NCI-H2107 (cell line): ENCODE data around the gene MRGPRG.
"Not testable (repeated sequence)": the region's sequence is repeated elsewhere in the genome, so short reads cannot be mapped to it uniquely, and the experiment has no call there.

Source experiments
- DNase-seq: peaks from one replicate; lab custom pipeline; 2025; lab: John Stamatoyannopoulos, UW

MRGPRG gene

GRCh38 chr11:3218483-3219280, at the start of gene MRGPRG:
MRGPRG (minus strand) TSS chr11:3218813; CDS start chr11:3218813, 0 bp downstream.
- DNase-seq, result no peak

DNA sequence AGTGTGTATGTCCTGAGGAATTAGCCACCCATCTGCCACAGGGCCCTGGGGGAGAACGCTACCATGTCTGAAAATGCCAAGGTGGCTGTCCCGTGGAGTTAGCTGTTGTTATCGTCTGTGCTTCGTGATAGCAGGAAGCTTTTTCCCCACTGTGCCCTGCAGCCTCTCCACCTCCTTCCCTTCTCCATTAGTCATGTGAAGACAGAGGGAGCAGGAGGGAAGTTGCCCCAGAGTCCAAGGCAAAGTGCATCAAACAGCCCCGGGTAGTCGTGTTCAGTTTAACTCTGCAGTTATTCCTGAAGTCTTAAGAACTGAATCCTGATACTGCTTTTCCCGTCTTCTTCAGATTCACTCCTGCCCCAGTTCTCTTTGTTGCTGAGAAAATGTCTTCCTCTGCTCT, 43.9 kb upstream of the MRGPRG start:
- DNase-seq, result not testable (repeated sequence)

- DNase-seq, result not testable (repeated sequence)
Observed at GRCh38 chr11:3261831-3262230, 43.2 kb upstream of the MRGPRG start.

GRCh38 chr11:3257509-3257908, 38.9 kb upstream of the MRGPRG start:
- not testable (repeated sequence) for DNase-seq

GRCh38 chr11:3255241-3255640, 36.6 kb upstream of the MRGPRG start:
- not testable (repeated sequence) for DNase-seq

GRCh38 chr11:3254773-3255172, 36.2 kb upstream of the MRGPRG start:
- DNase-seq, result not testable (repeated sequence)

DNA sequence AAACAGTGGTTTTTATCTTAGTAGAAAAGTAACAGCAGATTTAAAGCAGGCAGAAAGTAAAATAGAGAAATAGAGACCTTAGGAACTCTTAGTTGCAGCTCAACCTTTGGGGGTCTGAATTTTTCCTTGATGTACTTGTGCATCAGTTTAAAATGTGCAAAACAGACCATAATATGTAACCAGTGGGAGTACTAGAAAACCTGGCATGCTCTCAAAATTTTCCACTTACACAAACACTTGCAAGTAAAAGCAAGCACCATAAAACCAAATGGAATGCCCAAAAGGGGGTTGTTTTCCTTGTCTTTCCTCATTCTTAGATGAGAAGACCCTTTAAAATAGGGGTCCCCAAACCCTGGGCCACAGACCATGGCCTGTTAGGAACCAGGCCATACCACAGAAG, 26.5 kb upstream of the MRGPRG start:
- no peak for DNase-seq

DNA sequence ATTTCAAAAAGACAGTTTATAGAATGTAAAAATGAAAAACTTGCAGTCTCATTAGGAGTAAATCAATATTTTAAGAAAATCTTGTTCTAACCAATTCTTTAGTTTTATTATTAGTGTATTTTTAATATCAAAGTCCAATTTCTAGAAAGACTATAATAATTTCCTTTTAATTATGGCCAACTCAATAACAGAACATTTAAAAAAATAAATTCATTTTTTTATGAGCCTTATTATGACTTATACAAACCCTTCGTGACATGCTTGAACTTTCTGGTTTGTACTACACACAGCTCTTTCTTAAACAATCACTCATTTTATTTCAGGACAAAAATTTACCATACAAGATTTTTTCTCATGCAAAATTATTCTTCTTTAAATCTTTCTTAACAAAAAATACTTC, 25.3 kb upstream of the MRGPRG start:
- DNase-seq, result no peak

- DNase-seq, result no peak
Observed at GRCh38 chr11:3237119-3237518, 18.5 kb upstream of the MRGPRG start.

DNA sequence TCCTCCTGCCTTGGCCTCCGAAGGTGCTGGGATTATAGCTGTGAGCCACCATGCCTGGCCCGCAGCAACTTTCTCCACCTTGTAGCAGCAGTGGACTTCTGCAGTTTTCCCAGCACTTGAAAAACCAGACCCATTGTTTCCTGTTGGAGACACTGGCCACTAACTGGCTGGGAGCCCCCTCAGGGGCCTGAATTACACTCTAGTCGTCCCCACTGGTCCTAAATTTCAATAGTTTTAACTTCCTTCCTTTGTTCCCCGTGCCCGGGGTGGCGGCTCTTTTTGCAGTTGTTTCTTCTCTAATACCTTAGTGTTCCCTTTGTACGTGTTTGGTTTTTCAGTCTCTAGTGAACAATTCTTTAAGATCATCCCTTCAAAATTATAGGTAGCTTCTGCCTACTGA, 16.2 kb upstream of the MRGPRG start:
- DNase-seq, result no peak

DNA sequence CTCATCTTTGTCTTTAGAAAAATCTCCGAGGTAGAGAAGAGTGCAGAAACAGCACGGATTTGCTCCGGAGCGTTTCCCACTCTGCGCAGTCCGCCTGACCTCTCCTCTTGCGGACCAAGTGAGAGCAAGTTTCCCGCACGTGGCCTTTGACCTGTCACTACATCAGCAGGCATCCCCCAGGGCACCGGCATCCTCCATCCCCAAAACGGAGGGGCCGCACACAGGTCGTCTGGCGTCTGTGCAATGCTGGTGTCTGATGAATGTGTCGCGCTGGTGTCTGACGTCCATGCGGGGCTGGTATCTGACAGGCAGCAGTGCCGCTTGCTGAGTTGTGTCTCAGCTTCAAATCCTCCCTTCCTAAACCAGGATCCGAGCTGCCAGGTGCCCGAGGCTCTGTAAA, 14.3 kb upstream of the MRGPRG start:
- no peak for DNase-seq

GRCh38 chr11:3231851-3232744, 13.5 kb upstream of the MRGPRG start, which contains the start of gene MRGPRE:
MRGPRE (minus strand) TSS chr11:3232417; CDS start chr11:3228799, 3,618 bp downstream.
- DNase-seq, result peak; percentile 28

DNA sequence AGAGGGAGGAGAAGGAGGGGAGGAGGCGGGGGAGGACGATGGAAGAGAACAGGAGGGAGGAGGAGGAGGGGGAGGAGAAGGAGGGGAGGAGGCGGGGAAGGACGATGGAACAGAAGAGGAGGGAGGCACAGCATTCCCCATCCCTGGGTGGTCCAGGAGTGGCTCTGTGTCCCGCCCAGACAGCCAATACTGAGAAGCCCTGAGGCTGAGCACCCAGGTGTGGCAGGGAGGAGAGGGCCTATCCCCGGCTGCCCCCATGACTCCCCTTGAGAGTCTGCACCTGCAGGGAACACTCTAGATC, 12.9 kb upstream of the MRGPRG start:
- DNase-seq, result no peak

GRCh38 chr11:3230636-3231549, 12.3 kb upstream of the MRGPRG start:
- DNase-seq, result no peak

DNA sequence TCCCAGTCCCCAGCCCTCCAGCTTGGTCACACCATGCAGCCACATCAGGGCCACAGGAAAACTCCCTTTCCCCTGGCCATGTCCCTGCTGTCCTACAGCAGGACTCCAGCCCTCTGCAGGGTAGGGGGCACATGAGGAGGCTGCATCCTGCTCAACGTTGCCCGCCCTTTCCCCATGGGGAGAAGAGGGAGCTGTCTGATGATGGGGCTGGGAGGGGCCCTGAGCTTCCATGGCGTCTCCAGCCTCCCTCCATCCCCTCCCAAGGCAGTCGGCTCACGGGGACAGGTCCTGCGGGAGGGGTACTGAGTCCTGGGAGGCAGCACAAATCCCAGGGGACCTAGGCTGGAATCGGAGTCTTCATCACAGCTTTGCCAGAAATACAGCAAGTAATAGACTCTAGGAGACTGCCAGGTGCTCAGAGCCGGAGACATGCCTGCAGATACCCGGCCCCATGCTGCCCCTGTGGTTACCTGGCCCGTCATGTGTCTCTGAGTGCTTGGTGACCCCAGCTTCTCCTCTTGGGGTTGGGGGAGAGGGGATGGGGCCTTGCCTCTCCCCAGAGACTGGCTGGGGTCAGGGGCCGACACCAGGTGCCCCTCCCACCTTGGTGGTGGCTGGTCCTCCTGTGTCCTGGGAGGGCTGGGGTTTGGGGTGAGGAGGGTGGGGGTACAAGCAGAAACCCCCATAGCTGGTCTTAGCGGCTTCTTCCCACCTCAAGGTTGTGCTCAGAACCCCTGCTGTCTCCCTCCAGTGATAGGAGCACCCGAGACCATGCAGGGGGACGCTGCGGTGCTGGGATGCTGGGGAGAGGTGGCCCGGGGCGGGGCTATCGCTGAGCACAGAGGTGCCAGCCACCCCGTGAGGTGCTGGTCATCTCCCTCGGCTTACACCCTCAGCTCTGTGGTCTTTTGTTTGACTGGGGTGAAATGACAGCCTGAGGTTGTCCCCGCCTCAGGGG, 11.3 kb upstream of the MRGPRG start:
- DNase-seq, result no peak

DNA sequence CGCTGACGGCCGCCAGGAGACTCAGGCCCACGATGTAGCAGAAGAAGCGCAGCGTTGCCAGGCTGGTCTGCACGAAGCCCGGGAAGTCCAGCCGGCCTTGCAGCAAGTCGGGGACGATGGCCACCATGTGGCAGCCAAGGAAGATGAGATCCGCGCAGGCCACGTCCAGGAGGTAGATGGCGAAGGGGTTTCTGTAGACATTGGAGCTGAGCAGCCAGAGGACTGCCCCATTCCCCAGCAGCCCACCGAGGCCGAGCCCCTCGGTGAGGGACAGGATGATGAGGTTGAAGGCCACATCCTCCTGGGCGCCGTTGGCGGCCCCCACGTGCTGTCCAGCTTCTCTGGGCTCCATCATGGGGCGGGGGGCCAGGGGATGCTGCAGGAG, 9.8 kb upstream of the MRGPRG start:
- no peak for DNase-seq

GRCh38 chr11:3227568-3228444, 9.2 kb upstream of the MRGPRG start:
- DNase-seq, result no peak

GRCh38 chr11:3226846-3227567, 8.4 kb upstream of the MRGPRG start:
- DNase-seq, result no peak
